CD14-positive monocyte (primary cell): ENCODE results near the gene LDLR. TPM values are rescaled to one million over a fixed set of nuclear protein-coding genes. Genes with fewer than 3 reads are reported as not detected.

ENCODE experiments used
- DNase-seq, 3 donors: peaks; one replicate each; pipeline ENCODE4 v3.0.0-alpha.2; 2011 to 2022
- H2AFZ ChIP-seq: 2 replicates; pipeline ENCODE4 v1.6.0; 2012; ENCODE audit warnings: mild to moderate bottlenecking, low read depth, low read length, inconsistent platforms; ENCODE audit not compliant: insufficient read depth, poor library complexity, severe bottlenecking
- H3K27ac ChIP-seq, 2 donors: 1 replicate in 1 of 2; 2 replicates in 1 of 2; pipeline ENCODE4 v1.5.1; 2012 to 2013; ENCODE audit warnings: low read length in 2 of 2, control low read depth in 1 of 2, inconsistent platforms in 1 of 2, low read depth in 1 of 2, mild to moderate bottlenecking in 1 of 2
- H3K27me3 ChIP-seq, 2 donors: one replicate each; pipeline versions ENCODE4 v1.6.0 to v1.6.1; 2011 to 2013; ENCODE audit warnings: low read length in 2 of 2; ENCODE audit not compliant: control insufficient read depth in 2 of 2, insufficient read depth in 2 of 2
- H3K36me3 ChIP-seq, 2 donors: replicated peaks in 1 of 2; 1 replicate in 1 of 2; 2 replicates in 1 of 2; pipeline versions ENCODE4 v1.5.1 to v1.6.1; 2012 to 2013; ENCODE audit warnings: low read length in 2 of 2, control low read depth in 1 of 2, inconsistent platforms in 1 of 2, mild to moderate bottlenecking in 1 of 2; ENCODE audit not compliant: insufficient read depth in 2 of 2, control insufficient read depth in 1 of 2
- H3K4me1 ChIP-seq, 2 donors: 1 replicate in 1 of 2; 2 replicates in 1 of 2; pipeline versions ENCODE4 v1.5.1 to v1.6.1; 2012 to 2013; ENCODE audit warnings: low read length in 2 of 2, control low read depth in 1 of 2, inconsistent platforms in 1 of 2, mild to moderate bottlenecking in 1 of 2, moderate library complexity in 1 of 2; ENCODE audit not compliant: insufficient read depth in 2 of 2, control insufficient read depth in 1 of 2
- H3K4me2 ChIP-seq: replicated peaks from 2 replicates; pipeline ENCODE3; 2012; ENCODE audit warnings: low read length, moderate library complexity, mild to moderate bottlenecking; ENCODE audit not compliant: poor library complexity, severe bottlenecking; ENCODE audit errors: extremely low read depth
- H3K4me3 ChIP-seq, 3 experiments: fragments of 200-600 bp in 1 of 3; sonication (generic) in 1 of 3; replicated peaks in 1 of 3; 1 replicate in 2 of 3; 2 replicates in 1 of 3; pipeline ENCODE4 v1.5.1; 2011 to 2013; ENCODE audit warnings: low read length in 3 of 3, mild to moderate bottlenecking in 3 of 3, control low read depth in 2 of 3, low read depth in 2 of 3, inconsistent platforms in 1 of 3, moderate library complexity in 1 of 3
- H3K79me2 ChIP-seq: 2 replicates; pipeline ENCODE4 v1.6.0; 2012; ENCODE audit warnings: mild to moderate bottlenecking, control low read depth, inconsistent platforms, low read length, moderate library complexity; ENCODE audit not compliant: insufficient read depth
- H3K9ac ChIP-seq: 2 replicates; pipeline ENCODE4 v1.6.0; 2017; ENCODE audit warnings: low read length, mild to moderate bottlenecking; ENCODE audit not compliant: insufficient read depth, poor library complexity, severe bottlenecking
- H3K9me3 ChIP-seq, 2 donors: replicated peaks in 1 of 2; 1 replicate in 1 of 2; 2 replicates in 1 of 2; pipeline versions ENCODE4 v1.5.1 to v1.6.1; 2012 to 2013; ENCODE audit warnings: low read length in 2 of 2, control low read depth in 1 of 2; ENCODE audit not compliant: control insufficient read depth in 1 of 2, insufficient read depth in 1 of 2
- H4K20me1 ChIP-seq: 2 replicates; pipeline ENCODE4 v1.6.0; 2012; ENCODE audit warnings: mild to moderate bottlenecking, low read length, control low read depth, moderate library complexity; ENCODE audit not compliant: insufficient read depth
- H3K27ac Mint-ChIP-seq, 7 donors: one replicate each; pipeline ENCODE4 v1.8.0; 2020; ENCODE audit warnings: mild to moderate bottlenecking in 7 of 7, mixed read lengths in 7 of 7, moderate library complexity in 6 of 7, inconsistent platforms in 2 of 7
- H3K27me3 Mint-ChIP-seq, 3 donors: one replicate each; pipeline ENCODE4 v1.8.0; 2021 to 2022; ENCODE audit warnings: low read depth in 3 of 3, mild to moderate bottlenecking in 3 of 3, mixed read lengths in 3 of 3, moderate library complexity in 3 of 3, inconsistent platforms in 1 of 3
- H3K36me3 Mint-ChIP-seq, 2 donors: one replicate each; pipeline ENCODE4 v1.8.0; 2020; ENCODE audit warnings: mixed read lengths in 2 of 2, inconsistent platforms in 1 of 2, mild to moderate bottlenecking in 1 of 2
- H3K4me1 Mint-ChIP-seq: one replicate; pipeline ENCODE4 v1.8.0; 2020; ENCODE audit warnings: mild to moderate bottlenecking, mixed read lengths
- H3K4me3 Mint-ChIP-seq, 2 donors: one replicate each; pipeline ENCODE4 v1.8.0; 2020; ENCODE audit warnings: mild to moderate bottlenecking in 2 of 2, mixed read lengths in 2 of 2, moderate library complexity in 1 of 2
- H3K9me3 Mint-ChIP-seq, 7 donors: one replicate each; pipeline ENCODE4 v1.8.0; 2020 to 2022; ENCODE audit warnings: mixed read lengths in 7 of 7, mild to moderate bottlenecking in 6 of 7, moderate library complexity in 6 of 7, inconsistent platforms in 2 of 7
- WGBS: methylation state at CpG from one replicate; pipeline ENCODE4 v1.1.5; 2013; ENCODE audit warnings: missing lambda C conversion rate; ENCODE audit not compliant: insufficient coverage; 5-methylcytosine and 5-hydroxymethylcytosine counted together
- intact Hi-C, 2 donors: fragments of 100-400 bp; cut with micrococcal nuclease; formaldehyde crosslinking; loops; one replicate each; pipeline versions ENCODE4 v1.15.0 to v1.15.1; 2023
- polyA plus RNA-seq, 3 donors: library from polyadenylated mRNA; depleted of rRNA in 1 of 3; unstranded in 2 of 3; stranded (reverse) in 1 of 3; fragments of 300-500 nt in 2 of 3; fragments of >200 nt in 1 of 3; fragmentation: Illumina TruSeq in 2 of 3; gene quantifications; 1 replicate in 2 of 3; 2 replicates in 1 of 3; pipeline ENCODE4 v1.2.3, GENCODE V29; 2012 to 2021
- TF ChIP-seq, protein P1 (sequence below): fragments of 200-600 bp; IDR thresholded peaks from one replicate; pipeline ENCODE4 v1.8.0; 2022; ENCODE audit warnings: antibody characterized with exemption, mild to moderate bottlenecking

LDLR gene
- polyA plus RNA-seq, 3 donors, result 14.3 to 21.2 (median 19.8) TPM

DNA sequence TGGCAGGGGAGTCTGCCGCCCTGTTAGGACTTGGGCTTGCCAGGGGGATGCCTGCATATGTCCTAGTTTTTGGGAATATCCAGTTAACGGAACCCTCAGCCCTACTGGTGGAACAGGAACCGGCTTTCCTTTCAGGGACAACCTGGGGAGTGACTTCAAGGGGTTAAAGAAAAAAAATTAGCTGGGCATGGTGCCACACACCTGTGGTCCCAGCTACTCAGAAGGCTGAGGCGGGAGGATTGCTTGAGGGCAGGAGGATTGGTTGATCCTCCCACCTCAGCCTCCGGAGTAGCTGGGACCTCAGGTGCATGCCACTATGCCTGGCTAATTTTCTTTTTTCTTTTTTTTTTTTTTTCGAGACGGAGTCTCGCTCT lies 22.5 kb downstream of the LDLR start:
- Mint-ChIP-seq H3K9me3 (peaks cover 0 to 3% (median 0%) of the 10 kb centered on the region in 7 donors), H3K27ac (no peak overlapping the region), H3K4me1 (no peaks in the 10 kb centered on the region), H3K36me3 (peaks cover 74 to 100% of the 10 kb centered on the region in 2 donors), H3K27me3 (no peaks in the 10 kb centered on the region), H3K4me3 (no peak overlapping the region)
- no peak overlapping the region for H3K9ac ChIP-seq
- peaks cover 71 to 96% of the 10 kb centered on the region in 2 donors for H3K36me3 ChIP-seq
- H3K27ac ChIP-seq, result no peak overlapping the region
- no peaks in the 10 kb centered on the region for H3K79me2 ChIP-seq
- no peaks in the 10 kb centered on the region for H3K4me1 ChIP-seq
- no peaks in the 10 kb centered on the region for H3K9me3 ChIP-seq
- TF ChIP-seq, protein P1, sequence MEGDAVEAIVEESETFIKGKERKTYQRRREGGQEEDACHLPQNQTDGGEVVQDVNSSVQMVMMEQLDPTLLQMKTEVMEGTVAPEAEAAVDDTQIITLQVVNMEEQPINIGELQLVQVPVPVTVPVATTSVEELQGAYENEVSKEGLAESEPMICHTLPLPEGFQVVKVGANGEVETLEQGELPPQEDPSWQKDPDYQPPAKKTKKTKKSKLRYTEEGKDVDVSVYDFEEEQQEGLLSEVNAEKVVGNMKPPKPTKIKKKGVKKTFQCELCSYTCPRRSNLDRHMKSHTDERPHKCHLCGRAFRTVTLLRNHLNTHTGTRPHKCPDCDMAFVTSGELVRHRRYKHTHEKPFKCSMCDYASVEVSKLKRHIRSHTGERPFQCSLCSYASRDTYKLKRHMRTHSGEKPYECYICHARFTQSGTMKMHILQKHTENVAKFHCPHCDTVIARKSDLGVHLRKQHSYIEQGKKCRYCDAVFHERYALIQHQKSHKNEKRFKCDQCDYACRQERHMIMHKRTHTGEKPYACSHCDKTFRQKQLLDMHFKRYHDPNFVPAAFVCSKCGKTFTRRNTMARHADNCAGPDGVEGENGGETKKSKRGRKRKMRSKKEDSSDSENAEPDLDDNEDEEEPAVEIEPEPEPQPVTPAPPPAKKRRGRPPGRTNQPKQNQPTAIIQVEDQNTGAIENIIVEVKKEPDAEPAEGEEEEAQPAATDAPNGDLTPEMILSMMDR, result no peak
- H4K20me1 ChIP-seq, result no peaks in the 10 kb centered on the region
- H2AFZ ChIP-seq, result no peak overlapping the region
- H3K4me3 ChIP-seq, result no peak overlapping the region
- H3K27me3 ChIP-seq, result no peaks in the 10 kb centered on the region
- DNase-seq, result no peak
- intact Hi-C loops, result no loop called here
- no peak overlapping the region for H3K4me2 ChIP-seq
- 100% methylated on average over 3 of the region's 8 CpGs for WGBS

GRCh38 chr19:11113140-11113708 lies 24.0 kb downstream of the LDLR start:
- intact Hi-C loops, result no loop called here
- H3K4me1 Mint-ChIP-seq, result no peaks in the 10 kb centered on the region
- H3K36me3 ChIP-seq, result peaks cover 73 to 99% of the 10 kb centered on the region in 2 donors
- no peaks in the 10 kb centered on the region for H4K20me1 ChIP-seq
- no peak overlapping the region for H3K9ac ChIP-seq
- H3K4me1 ChIP-seq, result no peaks in the 10 kb centered on the region
- TF ChIP-seq, protein P1, result no peak
- H3K27ac Mint-ChIP-seq, result peak overlapping the region in 2 of 7 donors; percentile 18 to 28
- no peaks in the 10 kb centered on the region for H3K27me3 ChIP-seq
- no peak overlapping the region for H3K27ac ChIP-seq
- no peak overlapping the region for H3K4me3 ChIP-seq
- peaks cover 0 to 3% (median 0%) of the 10 kb centered on the region in 7 donors for H3K9me3 Mint-ChIP-seq
- peaks cover 0 to 2% (median 2%) of the 10 kb centered on the region in 3 donors for H3K27me3 Mint-ChIP-seq
- no peaks in the 10 kb centered on the region for H3K79me2 ChIP-seq
- H3K4me3 Mint-ChIP-seq, result no peak overlapping the region
- WGBS, result 97% methylated on average over 22 of the region's 27 CpGs
- DNase-seq, result no peak
- no peak overlapping the region for H2AFZ ChIP-seq
- H3K36me3 Mint-ChIP-seq, result peaks cover 78 to 100% of the 10 kb centered on the region in 2 donors
- H3K4me2 ChIP-seq, result no peak overlapping the region
- no peaks in the 10 kb centered on the region for H3K9me3 ChIP-seq
